Measurements from ENCODE around the gene IFT57. TPM values are rescaled to one million over a fixed set of nuclear protein-coding genes. Genes with fewer than 3 reads are reported as not detected.

IFT57 gene
- total and polyA plus RNA-seq, 5 donors, result 14.3 to 33.8 (median 26.8) TPM

DNA sequence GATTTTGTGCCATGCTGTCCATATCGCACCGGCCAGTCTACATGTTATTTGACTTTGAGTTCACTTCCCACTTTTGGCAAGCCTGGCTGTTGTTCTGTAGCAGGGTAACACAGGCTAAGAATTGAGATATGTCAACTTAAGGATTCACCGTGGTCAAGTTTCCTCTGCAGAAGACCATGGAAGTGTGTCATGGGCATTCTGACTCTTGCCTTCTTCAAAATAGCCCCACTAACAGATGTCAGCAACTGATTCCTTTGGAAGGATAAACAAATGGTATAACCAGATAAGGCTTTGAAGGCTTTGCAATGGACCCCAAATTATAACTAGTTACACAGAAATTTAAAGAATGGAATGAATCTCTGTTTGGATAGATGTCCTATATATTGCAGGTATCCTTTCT, 111.3 kb downstream of the IFT57 start:
- H3K4me3 ChIP-seq (ENCODE audit: low read length), result no peak overlapping the region
- no peaks in the 10 kb centered on the region for H3K27me3 ChIP-seq (ENCODE audit: control insufficient read depth, insufficient read depth)
- H3K9me3 ChIP-seq (ENCODE audit: control insufficient read depth, low read length), result no peaks in the 10 kb centered on the region
- no peak for ATAC-seq
- 92% methylated on average over 3 of the region's 3 CpGs for WGBS
- no peak overlapping the region for H3K27ac ChIP-seq (ENCODE audit: low read length)
- intact Hi-C loops (cut with DNase I), result no loop called here
- H3K4me1 ChIP-seq (ENCODE audit: control insufficient read depth, insufficient read depth, low read length), result no peaks in the 10 kb centered on the region
- DNase-seq, result no peak

Other genes with a start within 250 kb of the IFT57 start
- gene CD47, start 131.4 kb downstream of the IFT57 start, total RNA-seq, result 10 to 100 TPM; 53.5 to 96.6 (median 72.1) TPM
- 42.6 TPM for gene CD47, start 131.4 kb downstream of the IFT57 start, polyA plus RNA-seq
- gene HHLA2, start 74.1 kb upstream of the IFT57 start, total RNA-seq, result not detected
- gene HHLA2, start 74.1 kb upstream of the IFT57 start, polyA plus RNA-seq, result not detected

Data from right cardiac atrium (tissue), 5 donors.